Measurements from ENCODE around the gene SARDH. TPM values are rescaled to one million over a fixed set of nuclear protein-coding genes. Genes with fewer than 3 reads are reported as not detected.
"Not testable (repeated sequence)": the region's sequence is repeated elsewhere in the genome, so short reads cannot be mapped to it uniquely, and the experiment has no call there.

SARDH gene
- total and polyA plus RNA-seq, 11 donors, result 0.19 to 1.7 (median 0.69) TPM

DNA sequence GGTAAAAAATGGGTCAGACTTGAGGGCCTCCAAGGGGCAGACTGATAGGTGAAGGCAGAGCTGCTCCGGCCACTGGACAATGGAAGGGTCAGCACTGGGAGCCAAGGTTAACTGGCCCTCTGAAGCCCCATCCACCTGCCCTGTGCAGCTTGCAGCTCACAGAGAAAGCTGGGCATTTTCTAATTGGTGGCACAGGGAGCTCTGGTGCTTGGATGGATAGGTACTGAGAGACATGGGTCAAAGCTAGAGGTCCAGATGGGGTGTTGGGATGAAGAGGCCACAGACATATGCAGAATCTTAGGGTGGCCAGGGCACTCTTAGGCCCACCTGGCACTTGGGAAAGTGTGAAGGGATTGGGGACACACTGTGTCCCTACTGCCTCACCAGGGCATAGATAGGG, 29.5 kb upstream of the SARDH start:
- H3K9me3 ChIP-seq, result peaks cover 0 to 29% (median 10%) of the 10 kb centered on the region in 12 donors
- ATAC-seq, result no peak
- H3K4me1 ChIP-seq, result no peaks in the 10 kb centered on the region
- H3K4me3 ChIP-seq, result no peak overlapping the region
- WGBS, 4 donors, result 86 to 100% (median 96%) methylated on average over 1 of the region's 1 CpG
- TF ChIP-seq, protein P1, sequence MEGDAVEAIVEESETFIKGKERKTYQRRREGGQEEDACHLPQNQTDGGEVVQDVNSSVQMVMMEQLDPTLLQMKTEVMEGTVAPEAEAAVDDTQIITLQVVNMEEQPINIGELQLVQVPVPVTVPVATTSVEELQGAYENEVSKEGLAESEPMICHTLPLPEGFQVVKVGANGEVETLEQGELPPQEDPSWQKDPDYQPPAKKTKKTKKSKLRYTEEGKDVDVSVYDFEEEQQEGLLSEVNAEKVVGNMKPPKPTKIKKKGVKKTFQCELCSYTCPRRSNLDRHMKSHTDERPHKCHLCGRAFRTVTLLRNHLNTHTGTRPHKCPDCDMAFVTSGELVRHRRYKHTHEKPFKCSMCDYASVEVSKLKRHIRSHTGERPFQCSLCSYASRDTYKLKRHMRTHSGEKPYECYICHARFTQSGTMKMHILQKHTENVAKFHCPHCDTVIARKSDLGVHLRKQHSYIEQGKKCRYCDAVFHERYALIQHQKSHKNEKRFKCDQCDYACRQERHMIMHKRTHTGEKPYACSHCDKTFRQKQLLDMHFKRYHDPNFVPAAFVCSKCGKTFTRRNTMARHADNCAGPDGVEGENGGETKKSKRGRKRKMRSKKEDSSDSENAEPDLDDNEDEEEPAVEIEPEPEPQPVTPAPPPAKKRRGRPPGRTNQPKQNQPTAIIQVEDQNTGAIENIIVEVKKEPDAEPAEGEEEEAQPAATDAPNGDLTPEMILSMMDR (IDR thresholded peaks at IDR 0.05), result no peak
- TF ChIP-seq POLR2A (IDR thresholded peaks at IDR 0.05), result no peak
- intact Hi-C loops (cut with DNase I), result no loop called here
- no peak overlapping the region for H3K27ac ChIP-seq
- peak in 1 of 5 donors; percentile 5 for DNase-seq
- H3K36me3 ChIP-seq, result peaks cover 0 to 66% (median 16%) of the 10 kb centered on the region in 9 donors
- no peaks in the 10 kb centered on the region for H3K27me3 ChIP-seq

DNA sequence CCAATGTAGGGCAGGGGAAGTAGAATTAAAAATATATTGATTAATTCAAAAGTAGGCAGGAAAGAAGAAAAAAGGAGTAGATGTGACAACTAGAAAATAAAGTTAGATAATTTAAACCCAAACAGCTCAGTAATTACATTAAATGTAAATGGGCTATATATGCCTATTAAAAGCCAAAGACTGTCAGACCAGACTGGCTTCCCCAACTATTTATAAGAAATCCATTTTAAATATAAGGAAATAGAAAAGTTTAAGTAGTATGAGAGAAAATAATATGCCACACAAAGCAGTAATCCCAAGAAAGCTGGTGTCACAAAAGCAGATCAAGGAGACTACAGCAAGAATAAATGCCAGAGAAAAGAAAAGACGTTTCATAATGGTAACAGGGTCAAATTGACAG, 28.9 kb upstream of the SARDH start:
- 85 to 96% (median 94%) methylated on average over 1 of the region's 1 CpG for WGBS, 4 donors
- H3K9me3 ChIP-seq, result peaks cover 0 to 29% (median 10%) of the 10 kb centered on the region in 12 donors
- H3K27me3 ChIP-seq, result no peaks in the 10 kb centered on the region
- ATAC-seq (no peak), DNase-seq (no peak)
- peaks cover 0 to 66% (median 16%) of the 10 kb centered on the region in 9 donors for H3K36me3 ChIP-seq
- H3K4me1 ChIP-seq, result no peaks in the 10 kb centered on the region
- TF ChIP-seq, protein P1 (IDR thresholded peaks at IDR 0.05), result no peak
- no peak for TF ChIP-seq POLR2A (IDR thresholded peaks at IDR 0.05)
- H3K4me3 ChIP-seq, result no peak overlapping the region
- intact Hi-C loops (cut with DNase I), result no loop called here
- H3K27ac ChIP-seq, result no peak overlapping the region

DNA sequence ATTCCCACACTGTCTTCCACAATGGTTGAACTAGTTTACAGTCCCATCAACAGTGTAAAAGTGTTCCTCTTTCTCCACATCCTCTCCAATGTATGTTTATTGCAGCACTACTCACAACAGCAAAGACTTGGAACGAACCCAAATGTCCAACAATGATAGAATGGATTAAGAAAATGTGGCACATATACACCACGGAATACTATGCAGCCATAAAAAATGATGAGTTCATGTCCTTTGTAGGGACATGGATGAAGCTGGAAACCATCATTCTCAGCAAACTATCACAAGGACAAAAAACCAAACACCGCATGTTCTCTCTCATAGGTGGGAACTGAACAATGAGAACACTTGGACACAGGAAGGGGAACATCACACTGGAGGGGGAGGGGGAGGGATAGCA, 28.1 kb upstream of the SARDH start:
- H3K27me3 ChIP-seq; H3K27ac ChIP-seq; intact Hi-C loops (cut with DNase I); H3K4me1 ChIP-seq; ATAC-seq; H3K4me3 ChIP-seq; DNase-seq: not testable (repeated sequence)
- peaks cover 0 to 59% (median 16%) of the 10 kb centered on the region in 9 donors for H3K36me3 ChIP-seq
- WGBS, 4 donors, result 78 to 97% (median 94%) methylated on average over 3 of the region's 3 CpGs
- peaks cover 0 to 29% (median 10%) of the 10 kb centered on the region in 12 donors for H3K9me3 ChIP-seq

DNA sequence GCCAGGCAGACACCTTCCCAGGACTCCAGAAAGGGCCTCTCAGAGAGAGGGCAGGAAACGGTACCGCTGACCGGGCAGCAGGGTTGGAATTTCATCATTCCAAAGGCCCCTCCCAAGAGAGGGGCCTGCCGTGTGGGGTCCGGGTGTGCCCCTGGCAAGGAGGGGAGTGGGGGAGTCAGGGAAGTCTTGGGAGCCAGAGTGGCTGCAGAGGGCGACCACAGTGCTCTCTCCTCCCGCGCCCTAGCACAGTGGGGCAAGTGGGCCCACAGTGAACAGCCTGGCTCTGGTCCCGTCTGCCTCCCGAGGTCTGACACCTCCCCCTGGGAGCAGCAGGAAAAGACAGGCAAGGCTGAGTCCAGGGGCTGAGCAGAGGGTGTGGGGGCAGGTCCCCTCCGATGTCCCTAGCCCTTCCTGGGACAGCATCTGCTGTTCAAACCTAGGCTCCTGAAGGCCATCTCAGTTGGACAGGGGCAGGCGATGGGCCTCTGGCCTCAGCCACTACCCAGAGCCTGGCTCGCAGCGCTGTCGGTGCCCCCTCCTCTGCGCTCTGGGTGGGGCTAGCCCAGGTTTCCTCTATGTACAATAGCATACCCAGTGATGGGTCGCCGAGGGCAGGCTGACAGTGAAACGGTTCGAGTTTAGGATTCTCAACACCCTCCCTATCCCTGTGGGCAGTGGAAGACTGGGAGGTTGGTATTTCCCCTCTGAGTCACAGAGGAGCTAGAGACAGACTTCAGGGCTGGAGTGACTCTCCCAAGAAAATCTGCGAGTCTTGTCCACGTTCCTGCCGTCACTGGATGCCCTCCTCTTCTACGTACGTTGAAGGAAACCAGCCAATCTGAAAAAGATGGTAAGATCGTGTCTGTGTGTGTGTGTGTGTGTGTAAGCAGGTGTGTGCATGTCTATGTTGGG, 25.4 kb upstream of the SARDH start:
- Histone ChIP-seq H3K27ac (no peak overlapping the region), H3K9me3 (peaks cover 0 to 29% (median 10%) of the 10 kb centered on the region in 12 donors), H3K4me1 (no peaks in the 10 kb centered on the region), H3K4me3 (no peak overlapping the region), H3K27me3 (no peaks in the 10 kb centered on the region), H3K36me3 (peaks cover 0 to 42% (median 16%) of the 10 kb centered on the region in 9 donors)
- intact Hi-C loops (cut with DNase I), result no loop called here
- peak in 1 of 5 donors; percentile 18 for DNase-seq
- ATAC-seq, result no peak
- 88 to 92% (median 89%) methylated on average over 24 to 26 of the region's 26 CpGs for WGBS, 4 donors
- TF ChIP-seq, protein P1 (IDR thresholded peaks at IDR 0.05), result no peak
- TF ChIP-seq POLR2A (IDR thresholded peaks at IDR 0.05), result no peak

All from heart left ventricle (tissue), 16 donors.